GM12864 (cell line): Measurements from ENCODE around the gene CAMK2G.
"Not testable (repeated sequence)": the region's sequence is repeated elsewhere in the genome, so short reads cannot be mapped to it uniquely, and the experiment has no call there.

Experiments used
- DNase-seq: peaks from one replicate; pipeline ENCODE4 v3.0.0-alpha.2; 2011; ENCODE audit warnings: low read depth
- H3K4me3 ChIP-seq: 2 replicates; pipeline ENCODE4 v1.5.1; 2011; ENCODE audit warnings: mild to moderate bottlenecking, low read depth, low read length, control low read depth
- CTCF ChIP-seq: IDR thresholded peaks from 2 replicates; pipeline ENCODE4 v1.5.1; 2011; ENCODE audit warnings: low read depth, mild to moderate bottlenecking, moderate library complexity, low read length, control low read depth, inconsistent platforms; ENCODE audit errors: missing control alignments

The CAMK2G gene

GRCh38 chr10:73798087-73798486, 76.3 kb downstream of the CAMK2G start:
- no peak for TF ChIP-seq CTCF
- DNase-seq: no peak

GRCh38 chr10:73797324-73798025, 76.9 kb downstream of the CAMK2G start:
- no peak for DNase-seq
- no peak overlapping the region for H3K4me3 ChIP-seq
- TF ChIP-seq CTCF: no peak

More at GRCh38 chr10:73798087-73798486, 76.3 kb downstream of the CAMK2G start:
- H3K4me3 ChIP-seq: no peak overlapping the region

- no peak for TF ChIP-seq CTCF
- no peak for DNase-seq
- H3K4me3 ChIP-seq: no peak overlapping the region
Observed at GRCh38 chr10:73796766-73797165, 77.6 kb downstream of the CAMK2G start.

GRCh38 chr10:73796035-73796434, 78.3 kb downstream of the CAMK2G start:
- H3K4me3 ChIP-seq, DNase-seq: not testable (repeated sequence)

- H3K4me3 ChIP-seq, DNase-seq: not testable (repeated sequence)
Observed at GRCh38 chr10:73795491-73795890, 78.9 kb downstream of the CAMK2G start.

GRCh38 chr10:73793456-73793855, 80.9 kb downstream of the CAMK2G start:
- TF ChIP-seq CTCF: no peak
- H3K4me3 ChIP-seq: no peak overlapping the region
- no peak for DNase-seq

- DNase-seq: no peak
- TF ChIP-seq CTCF: no peak
- no peak overlapping the region for H3K4me3 ChIP-seq
Observed at GRCh38 chr10:73791871-73792400, 82.4 kb downstream of the CAMK2G start.

GRCh38 chr10:73790886-73791625, 83.3 kb downstream of the CAMK2G start:
- TF ChIP-seq CTCF: no peak
- no peak for DNase-seq
- no peak overlapping the region for H3K4me3 ChIP-seq
